HepG2 (cell line): ENCODE data around the gene LRP5. TPM values are rescaled to one million over a fixed set of nuclear protein-coding genes. Genes with fewer than 3 reads are reported as not detected.

Experiments used
- ATF3 ChIP-seq: sonication (generic); formaldehyde crosslinking; IDR thresholded peaks from 2 replicates; pipeline ENCODE4 v1.4.0; 2020; ENCODE audit warnings: missing genetic modification reagents
- DZIP1 ChIP-seq: sonication (generic); formaldehyde crosslinking; IDR thresholded peaks from 2 replicates; pipeline ENCODE4 v1.5.0; 2020; ENCODE audit warnings: mild to moderate bottlenecking, missing genetic modification reagents
- GATAD2A ChIP-seq: IDR thresholded peaks from 2 replicates; pipeline ENCODE4 v1.6.1; 2016
- KDM2A ChIP-seq: sonication (generic); formaldehyde crosslinking; IDR thresholded peaks from 2 replicates; pipeline ENCODE4 v1.4.0; 2020; ENCODE audit warnings: low read depth, missing genetic modification reagents, borderline replicate concordance
- KLF6 ChIP-seq: IDR thresholded peaks from 2 replicates; pipeline ENCODE4 v1.8.0; 2016; ENCODE audit warnings: missing biosample characterization, missing genetic modification reagents
- MBNL3 ChIP-seq: fragments of 250-450 bp; sonication (Bioruptor Pico); conservative IDR thresholded peaks from 2 replicates; pipeline ENCODE4 v1.8.0; 2022; ENCODE audit warnings: mild to moderate bottlenecking, inconsistent platforms
- NR0B2 ChIP-seq: sonication (generic); formaldehyde crosslinking; IDR thresholded peaks from 2 replicates; pipeline ENCODE4 v1.4.0; 2020; ENCODE audit warnings: mild to moderate bottlenecking, missing genetic modification reagents
- POGZ ChIP-seq: sonication (generic); formaldehyde crosslinking; IDR thresholded peaks from 2 replicates; pipeline ENCODE4 v1.4.0; 2020; ENCODE audit warnings: mild to moderate bottlenecking, missing genetic modification reagents
- RXRB ChIP-seq: IDR thresholded peaks from 2 replicates; pipeline ENCODE4 v1.6.1; 2016; ENCODE audit warnings: borderline replicate concordance, missing genetic modification reagents, missing compliant biosample characterization
- SNRNP70 ChIP-seq: fragments of 200-400 bp; formaldehyde crosslinking; IDR thresholded peaks from 2 replicates; pipeline ENCODE4 v1.6.1; 2017; ENCODE audit warnings: mild to moderate bottlenecking, low read depth, low read length, moderate library complexity
- SOX6 ChIP-seq, 2 experiments: fragments of 450-650 bp in 1 of 2; sonication (generic) in 1 of 2; formaldehyde crosslinking in 1 of 2; IDR thresholded peaks; 2 replicates each; pipeline versions ENCODE4 v1.4.0 to v1.6.1; 2017 to 2020; ENCODE audit warnings: antibody characterized with exemption in 1 of 2, mild to moderate bottlenecking in 1 of 2, missing genetic modification reagents in 1 of 2
- TFE3 ChIP-seq: IDR thresholded peaks from 2 replicates; pipeline ENCODE4 v1.6.1; 2016
- YEATS2 ChIP-seq: sonication (generic); formaldehyde crosslinking; IDR thresholded peaks from 2 replicates; pipeline ENCODE4 v1.4.0; 2020; ENCODE audit warnings: missing genetic modification reagents, borderline replicate concordance
- ZBTB14 ChIP-seq: sonication (generic); formaldehyde crosslinking; IDR thresholded peaks from 2 replicates; pipeline ENCODE4 v1.4.0; 2020; ENCODE audit warnings: missing genetic modification reagents
- ZBTB7A ChIP-seq: sonication (generic); formaldehyde crosslinking; IDR thresholded peaks from 2 replicates; pipeline ENCODE4 v1.8.0; 2022; ENCODE audit warnings: mild to moderate bottlenecking, missing genetic modification reagents
- ZKSCAN1 ChIP-seq: fragments of 150-350 bp; IDR thresholded peaks from 2 replicates; pipeline ENCODE4 v1.6.1; 2014; ENCODE audit warnings: low read length
- ZNF251 ChIP-seq: sonication (generic); formaldehyde crosslinking; IDR thresholded peaks from 2 replicates; pipeline ENCODE4 v1.9.0; 2021; ENCODE audit warnings: mild to moderate bottlenecking, missing genetic modification reagents
- ZNF281 ChIP-seq: sonication (generic); formaldehyde crosslinking; IDR thresholded peaks from 2 replicates; pipeline ENCODE4 v1.4.0; 2020; ENCODE audit warnings: missing genetic modification reagents, borderline replicate concordance
- ZNF44 ChIP-seq: sonication (generic); formaldehyde crosslinking; IDR thresholded peaks from 2 replicates; pipeline ENCODE4 v1.5.1; 2020; ENCODE audit warnings: mild to moderate bottlenecking, missing genetic modification reagents
- ZNF777 ChIP-seq: sonication (generic); formaldehyde crosslinking; IDR thresholded peaks from 2 replicates; pipeline ENCODE4 v1.4.0; 2020; ENCODE audit warnings: missing genetic modification reagents
- polyA plus RNA-seq, 8 experiments: library from polyadenylated mRNA; depleted of rRNA in 3 of 8; stranded (reverse) in 7 of 8; unstranded in 1 of 8; fragments of >200 nt; fragmentation: Illumina TruSeq in 4 of 8; extraction: Trizol in 4 of 8; gene quantifications; 2 replicates each; pipeline versions ENCODE4 v1.2.1 to v1.2.3, GENCODE V29; 2011 to 2016; ENCODE audit warnings: low read depth in 4 of 8, missing spikeins in 1 of 8, mixed read lengths in 1 of 8; ENCODE audit not compliant: insufficient read depth in 1 of 8
- total RNA-seq, 5 experiments: library from RNA; depleted of rRNA; stranded (reverse); fragments of >200 nt; fragmentation: Illumina TruSeq; extraction: Trizol; gene quantifications; 2 replicates each; pipeline ENCODE4 v1.2.3, GENCODE V29; 2016; ENCODE audit warnings: low read depth in 1 of 5

The LRP5 gene
- total and polyA plus RNA-seq, 2 of the 13 experiments (the other 11 are each of a cell fraction or from before 2014, with no cell fraction given), result 40.4 to 64.0 TPM

- TF ChIP-seq MBNL3 (CRISPR knock-in tag) (no peak), ZBTB7A (CRISPR knock-in tag) (peak; percentile 83; the same call in 1 of the 2 replicates), RXRB (CRISPR knock-in tag) (peak; percentile 86), ZNF777 (CRISPR knock-in tag) (peak; percentile 31; the same call in 1 of the 2 replicates), SOX6 (IDR thresholded peaks at IDR 0.05) (no peak), SOX6 (CRISPR knock-in tag; IDR thresholded peaks at IDR 0.05) (peak; percentile 95), ZNF44 (CRISPR knock-in tag) (no peak), DZIP1 (CRISPR knock-in tag) (no peak), ZNF281 (CRISPR knock-in tag) (peak; percentile 65; the same call in 1 of the 2 replicates), ATF3 (peak; percentile 43; the same call in 1 of the 2 replicates), SNRNP70 (no peak), POGZ (CRISPR knock-in tag) (peak; percentile 52), NR0B2 (peak; percentile 62; the same call in 1 of the 2 replicates), ZBTB14 (CRISPR knock-in tag) (no peak), ZNF251 (CRISPR knock-in tag) (no peak), ZKSCAN1 (no peak), YEATS2 (CRISPR knock-in tag) (peak; percentile 32; the same call in 1 of the 2 replicates), GATAD2A (CRISPR knock-in tag) (peak; percentile 87), KDM2A (CRISPR knock-in tag) (peak; percentile 55; the same call in 1 of the 2 replicates), TFE3 (0 out of 2 replicates have a peak, but pooled peaks have one; percentile 25), KLF6 (peak; percentile 39; the same call in 1 of the 2 replicates)
These were observed 3.0 kb downstream of the LRP5 start (continued) for GRCh38 chr11:68315171-68315920.
